HG03432 (cell line): ENCODE measurements around the gene CFAP410.
"Not testable (repeated sequence)": the region's sequence is repeated elsewhere in the genome, so short reads cannot be mapped to it uniquely, and the experiment has no call there.

Source experiments
- ATAC-seq: cut with Tn5 transposase; IDR thresholded peaks from one replicate; pipeline ENCODE4 v1.9.1; 2021; ENCODE audit warnings: mild to moderate bottlenecking, moderate library complexity; ENCODE audit not compliant: unreplicated experiment

The CFAP410 gene

DNA sequence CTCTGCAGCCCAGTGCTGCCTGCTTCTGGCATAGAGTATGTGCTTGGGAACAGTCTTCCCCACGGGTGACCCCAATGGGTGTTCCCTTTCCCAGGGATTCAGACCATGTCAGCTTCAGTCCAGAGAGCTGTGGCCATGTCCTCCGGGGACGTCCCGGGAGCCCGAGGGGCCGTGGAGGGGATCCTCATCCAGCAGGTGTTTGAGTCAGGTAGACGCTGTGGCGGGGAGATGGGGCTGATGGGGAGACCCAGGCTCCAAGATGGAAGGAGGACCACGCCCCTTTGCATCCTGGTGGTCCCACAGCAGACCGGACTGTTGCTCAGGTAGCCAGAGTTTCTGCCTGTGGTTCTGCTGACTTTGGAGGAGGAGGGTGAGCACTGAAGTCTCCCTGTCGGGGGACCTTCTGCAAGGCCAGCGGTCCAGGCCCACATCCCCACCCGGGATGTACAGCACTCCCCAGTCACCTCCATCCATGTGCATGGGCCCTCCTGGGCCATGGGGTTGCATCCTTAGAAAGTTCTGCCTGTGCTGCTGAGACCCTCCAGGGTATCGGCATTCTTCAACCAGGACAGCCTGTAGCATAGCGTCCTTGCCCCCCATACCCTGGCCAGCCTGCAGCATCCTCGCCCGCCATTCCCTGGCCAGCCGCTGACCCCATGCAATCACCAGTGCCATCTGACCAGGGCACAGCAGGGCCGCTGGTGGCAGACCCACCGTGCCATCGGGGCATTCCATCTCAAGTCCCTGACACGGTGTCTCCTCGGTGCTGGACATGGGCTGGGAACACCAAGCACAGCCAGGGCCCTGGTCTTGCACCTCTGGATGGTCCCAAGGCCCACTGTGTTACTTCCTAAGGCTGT, 50.7 kb downstream of the CFAP410 start:
- ATAC-seq: no peak

DNA sequence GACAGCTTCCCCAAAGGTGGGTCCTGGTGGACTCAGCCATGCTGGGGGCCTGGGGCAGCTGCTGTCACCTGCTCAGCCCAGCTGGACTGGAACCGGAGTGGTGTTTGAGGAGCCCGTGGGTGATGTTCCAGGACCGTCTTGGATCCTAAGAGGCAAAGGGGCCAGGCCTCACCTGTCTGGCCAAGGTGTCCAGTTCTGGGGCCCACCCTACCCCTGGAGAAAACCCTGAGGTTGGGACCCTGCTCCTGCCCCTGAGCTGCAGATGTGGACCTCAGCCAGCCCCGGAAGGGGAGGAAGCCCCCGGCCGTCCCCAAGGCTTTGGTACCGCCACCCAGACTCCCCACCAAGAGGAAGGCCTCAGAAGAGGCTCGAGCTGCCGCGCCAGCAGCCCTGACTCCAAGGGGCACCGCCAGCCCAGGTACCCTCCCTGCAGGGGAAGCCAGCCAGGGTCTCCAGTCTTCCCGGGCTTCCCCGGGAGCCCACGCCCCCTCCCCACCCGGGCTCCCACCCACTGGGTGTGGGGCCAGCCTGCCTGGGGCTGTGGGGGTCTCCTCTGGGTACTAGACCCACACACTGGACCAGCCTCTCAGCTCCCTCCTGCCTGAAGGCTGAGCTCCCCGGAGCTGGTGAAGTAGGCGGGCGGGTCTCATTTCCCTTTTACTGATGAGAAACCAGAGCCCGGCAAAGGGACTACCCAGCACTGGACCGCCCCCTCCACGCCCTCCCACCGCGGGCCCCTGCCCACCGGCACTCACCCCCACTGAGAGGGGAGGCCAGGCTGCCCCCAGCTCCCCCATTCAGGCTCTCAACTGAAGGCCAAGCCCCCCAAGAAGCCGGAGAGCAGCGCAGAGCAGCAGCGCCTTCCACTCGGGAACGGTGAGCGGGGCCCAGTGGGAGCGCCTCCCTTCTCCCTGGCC, 52.2 kb downstream of the CFAP410 start:
- no peak for ATAC-seq

DNA sequence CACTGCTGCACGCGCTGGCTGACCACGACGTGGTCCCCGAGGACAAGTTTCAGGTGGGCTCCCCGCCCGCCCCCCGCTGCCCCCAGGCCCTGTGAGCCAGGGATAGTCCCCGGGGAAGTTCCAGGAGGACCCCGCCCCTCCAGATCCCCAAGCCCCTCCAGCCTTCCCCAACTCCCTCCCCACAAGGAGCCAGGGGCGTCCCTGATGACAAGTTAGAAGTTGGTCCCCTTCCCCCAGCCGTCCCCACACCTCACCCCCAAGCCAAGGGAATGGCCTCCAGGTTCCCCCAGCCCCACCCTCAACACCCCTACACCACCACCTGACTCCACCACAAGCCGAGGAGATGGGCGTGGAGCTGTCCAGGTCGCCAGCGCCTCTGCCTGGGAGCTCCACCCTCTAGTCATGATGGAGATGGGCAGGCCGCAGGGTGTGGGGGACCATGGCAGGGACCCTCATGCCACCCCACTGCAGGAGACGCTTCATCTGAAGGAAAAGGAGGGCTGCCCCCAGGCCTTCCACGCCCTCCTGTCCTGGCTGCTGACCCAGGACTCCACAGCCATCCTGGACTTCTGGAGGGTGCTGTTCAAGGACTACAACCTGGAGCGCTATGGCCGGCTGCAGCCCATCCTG, 53.0 kb downstream of the CFAP410 start:
- no peak for ATAC-seq

DNA sequence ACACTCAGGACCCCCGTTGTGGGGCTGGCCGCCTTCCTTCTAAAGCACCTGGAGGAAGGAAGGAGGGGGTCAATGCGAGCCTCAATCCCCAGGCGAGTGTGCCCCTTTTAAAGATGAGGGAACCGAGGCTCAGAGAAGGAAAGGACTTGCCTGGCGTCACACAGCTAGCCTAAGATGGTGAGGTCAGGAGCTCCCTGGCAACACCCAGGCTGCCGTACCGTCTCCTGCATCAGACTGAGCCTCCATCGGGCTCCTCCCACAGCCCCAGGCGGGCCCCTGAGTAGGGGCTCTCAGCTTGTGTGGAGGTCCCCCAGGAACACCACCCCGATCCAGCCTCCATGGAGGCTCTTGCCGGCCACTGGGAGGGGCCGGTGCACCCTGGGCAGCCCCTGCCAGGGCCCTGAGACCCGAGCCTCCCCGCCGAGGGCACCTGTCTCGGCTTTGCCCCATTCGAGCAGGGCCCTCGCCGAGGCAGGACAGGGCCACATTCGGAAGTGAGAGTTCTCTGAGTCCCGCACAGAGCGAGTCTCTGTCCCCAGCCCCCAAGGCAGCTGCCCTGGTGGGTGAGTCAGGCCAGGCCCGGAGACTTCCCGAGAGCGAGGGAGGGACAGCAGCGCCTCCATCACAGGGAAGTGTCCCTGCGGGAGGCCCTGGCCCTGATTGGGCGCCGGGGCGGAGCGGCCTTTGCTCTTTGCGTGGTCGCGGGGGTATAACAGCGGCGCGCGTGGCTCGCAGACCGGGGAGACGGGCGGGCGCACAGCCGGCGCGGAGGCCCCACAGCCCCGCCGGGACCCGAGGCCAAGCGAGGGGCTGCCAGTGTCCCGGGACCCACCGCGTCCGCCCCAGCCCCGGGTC, 53.8 kb downstream of the CFAP410 start, which contains the start of gene AIRE:
TSS of gene AIRE (plus strand) at position 739 of the 855 bp plus-strand sequence. CDS start 131 bp downstream, outside the sequence.
- no peak for ATAC-seq

DNA sequence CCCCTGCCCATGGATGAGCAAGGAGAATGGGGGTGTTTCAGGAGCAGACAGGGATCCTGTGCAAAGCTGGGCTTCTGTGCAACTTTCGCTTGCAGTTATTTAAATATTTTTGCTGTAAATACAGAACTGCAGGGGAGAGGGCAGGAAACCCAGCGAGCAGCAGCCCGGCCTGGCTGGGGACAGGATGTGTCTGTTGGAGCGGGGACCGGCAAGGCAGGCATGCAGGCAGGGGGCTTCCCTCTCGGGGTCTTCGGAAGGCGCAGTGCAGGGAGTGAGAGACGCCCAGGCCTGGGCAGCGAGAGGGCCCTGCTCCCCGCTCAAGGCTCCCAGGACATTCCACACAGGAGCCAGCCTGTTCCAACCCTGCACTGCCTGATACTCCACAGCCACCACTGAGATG, 55.2 kb downstream of the CFAP410 start:
- no peak for ATAC-seq

DNA sequence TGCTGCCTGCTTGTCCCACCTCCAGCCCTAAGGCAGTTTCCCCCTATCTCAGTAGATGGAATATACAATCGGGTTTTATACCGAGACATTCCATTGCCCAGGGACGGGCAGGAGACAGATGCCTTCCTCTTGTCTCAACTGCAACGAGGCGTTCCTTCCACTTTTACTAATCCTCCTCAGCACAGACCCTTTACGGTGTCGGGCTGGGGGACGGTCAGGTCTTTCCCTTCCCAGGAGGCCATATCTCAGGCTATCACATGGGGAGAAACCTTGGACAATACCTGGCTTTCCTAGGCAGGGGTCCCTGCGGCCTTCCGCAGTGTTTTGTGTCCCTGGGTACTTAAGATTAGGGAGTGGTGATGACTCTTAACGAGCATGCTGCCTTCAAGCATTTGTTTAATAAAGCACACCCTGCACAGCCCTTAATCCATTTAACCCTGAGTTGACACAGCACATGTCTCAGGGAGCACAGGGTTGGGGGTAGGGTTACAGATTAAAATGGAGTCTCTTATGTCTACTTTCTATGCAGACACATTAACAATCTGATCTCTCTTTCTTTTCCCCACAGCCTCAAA, 55.9 kb downstream of the CFAP410 start:
- ATAC-seq: not testable (repeated sequence)

DNA sequence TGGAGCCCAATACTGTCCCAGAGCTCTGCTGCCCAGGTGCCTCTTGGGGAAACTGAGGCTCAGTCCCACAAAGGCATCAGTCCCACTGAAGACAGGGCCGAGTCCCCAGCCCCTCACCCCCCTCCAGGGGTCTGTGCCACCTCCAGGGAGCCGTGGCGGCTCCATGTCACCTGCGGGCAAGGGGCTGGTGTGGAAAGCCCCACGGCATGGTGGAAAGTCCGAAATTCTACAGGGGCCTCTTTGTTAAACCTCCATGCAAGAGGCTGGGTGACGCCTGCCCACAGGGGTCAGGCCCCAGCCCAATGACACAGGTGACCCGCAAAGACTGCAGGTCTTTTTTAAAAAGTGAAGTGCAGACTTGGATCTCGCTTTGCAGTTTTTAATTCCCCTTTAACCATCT, 56.8 kb downstream of the CFAP410 start:
- ATAC-seq: no peak

DNA sequence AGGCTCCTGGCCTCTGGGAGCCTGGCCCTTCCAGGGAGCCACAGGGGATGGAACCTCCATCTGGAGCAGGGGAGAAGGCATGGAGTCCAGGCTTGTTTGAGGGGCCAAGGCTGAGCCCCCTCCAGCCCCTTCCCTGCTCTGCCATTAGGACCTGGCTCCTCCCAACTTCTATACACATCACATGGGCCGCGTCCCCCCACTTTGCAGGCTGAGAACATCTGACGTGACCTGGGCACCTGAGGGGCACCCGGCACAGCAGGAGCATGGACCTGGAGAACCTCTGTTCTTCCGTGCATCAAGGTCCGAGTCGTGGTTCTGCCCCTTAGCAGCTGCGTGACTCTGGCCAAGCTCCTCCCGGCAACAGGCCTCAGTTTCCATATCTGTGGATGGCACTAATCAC, 57.4 kb downstream of the CFAP410 start:
- no peak for ATAC-seq

DNA sequence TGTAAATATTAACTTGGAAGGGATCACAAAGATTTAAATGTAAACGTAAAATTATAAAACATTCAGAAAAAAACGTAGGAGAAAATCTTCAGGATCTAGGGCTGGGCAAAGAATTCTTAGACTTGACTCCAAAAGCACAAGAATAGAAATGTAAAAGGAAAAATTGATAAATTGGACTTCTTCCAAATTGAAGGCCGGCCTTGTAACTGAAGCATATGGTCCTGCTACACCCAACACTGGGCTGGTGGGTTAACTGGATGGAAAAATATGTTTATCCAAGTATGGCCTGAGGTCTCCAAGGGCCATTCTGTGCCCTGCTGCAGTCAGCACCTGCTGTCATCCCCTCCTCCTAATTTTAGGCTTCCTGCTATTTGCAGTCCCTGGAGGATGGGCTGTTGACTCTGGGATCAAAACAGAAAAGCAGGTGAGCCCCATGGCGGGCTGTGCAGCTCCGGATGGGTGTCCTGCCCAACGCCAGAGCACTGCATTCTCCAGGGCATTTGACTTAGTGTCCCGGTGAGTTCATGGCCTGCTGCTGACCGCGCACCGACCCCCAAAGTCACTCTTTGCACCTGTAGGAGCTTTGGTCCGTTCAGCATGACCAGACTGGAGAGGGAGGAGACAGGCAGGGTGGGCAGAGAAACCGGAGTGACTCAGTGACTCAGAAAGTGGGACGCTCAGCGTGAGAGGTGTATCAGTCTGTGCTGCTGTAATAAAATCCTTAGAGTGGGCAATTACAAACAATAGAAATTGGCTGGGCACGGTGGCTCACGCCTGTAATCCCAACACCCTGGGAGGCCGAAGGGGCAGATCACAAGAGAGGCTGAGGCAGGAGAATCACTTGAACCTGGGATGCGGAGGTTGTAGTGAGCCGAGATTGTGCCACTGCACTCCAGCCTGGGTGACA, 59.6 kb downstream of the CFAP410 start:
- ATAC-seq: no peak
